RWPE2 (cell line): Measurements from ENCODE around the gene CORT.

Experiments
- ATAC-seq: fragments of 200-7000 bp; cut with Tn5 transposase; 3 replicates; pipeline ENCODE4 v1.9.1; 2021; ENCODE audit warnings: low read depth
- DNase-seq: peaks from one replicate; pipeline ENCODE4 v3.0.0-alpha.2; 2020; ENCODE audit warnings: low spot score
- H3K27ac ChIP-seq: fragments of 450-650 bp; 2 replicates; pipeline ENCODE4 v1.5.1; 2017; ENCODE audit warnings: mild to moderate bottlenecking; ENCODE audit not compliant: poor library complexity, severe bottlenecking
- H3K27me3 ChIP-seq: fragments of 250-450 bp; sonication (Bioruptor Pico); 2 replicates; pipeline ENCODE4 v1.5.1; 2021; ENCODE audit warnings: mild to moderate bottlenecking, moderate library complexity; ENCODE audit not compliant: insufficient read depth, poor library complexity, severe bottlenecking
- H3K36me3 ChIP-seq: fragments of 250-450 bp; sonication (Bioruptor Pico); 2 replicates; pipeline ENCODE4 v1.5.1; 2020; ENCODE audit warnings: low read depth, mild to moderate bottlenecking, moderate library complexity
- H3K4me1 ChIP-seq: fragments of 250-450 bp; sonication (Bioruptor Pico); 2 replicates; pipeline ENCODE4 v1.5.1; 2021; ENCODE audit warnings: mild to moderate bottlenecking, moderate library complexity; ENCODE audit not compliant: insufficient read depth, poor library complexity, severe bottlenecking
- H3K4me3 ChIP-seq: fragments of 250-450 bp; sonication (Bioruptor Pico); 2 replicates; pipeline ENCODE4 v1.5.1; 2021; ENCODE audit warnings: mild to moderate bottlenecking, moderate library complexity; ENCODE audit not compliant: severe bottlenecking
- H3K9me3 ChIP-seq: fragments of 250-450 bp; sonication (Bioruptor Pico); 2 replicates; pipeline ENCODE4 v1.5.1; 2021; ENCODE audit warnings: mild to moderate bottlenecking, moderate library complexity; ENCODE audit not compliant: severe bottlenecking
- TF ChIP-seq, protein P1 (sequence below): fragments of 450-650 bp; IDR thresholded peaks from one replicate; pipeline ENCODE4 v1.5.1; 2017; ENCODE audit warnings: mild to moderate bottlenecking, moderate library complexity; ENCODE audit not compliant: poor library complexity, severe bottlenecking

CORT gene

GRCh38 chr1:10489291-10490055 is 39.6 kb downstream of the CORT start:
- Histone ChIP-seq H3K27ac (no peak overlapping the region), H3K4me1 (no peaks in the 10 kb centered on the region)

DNA sequence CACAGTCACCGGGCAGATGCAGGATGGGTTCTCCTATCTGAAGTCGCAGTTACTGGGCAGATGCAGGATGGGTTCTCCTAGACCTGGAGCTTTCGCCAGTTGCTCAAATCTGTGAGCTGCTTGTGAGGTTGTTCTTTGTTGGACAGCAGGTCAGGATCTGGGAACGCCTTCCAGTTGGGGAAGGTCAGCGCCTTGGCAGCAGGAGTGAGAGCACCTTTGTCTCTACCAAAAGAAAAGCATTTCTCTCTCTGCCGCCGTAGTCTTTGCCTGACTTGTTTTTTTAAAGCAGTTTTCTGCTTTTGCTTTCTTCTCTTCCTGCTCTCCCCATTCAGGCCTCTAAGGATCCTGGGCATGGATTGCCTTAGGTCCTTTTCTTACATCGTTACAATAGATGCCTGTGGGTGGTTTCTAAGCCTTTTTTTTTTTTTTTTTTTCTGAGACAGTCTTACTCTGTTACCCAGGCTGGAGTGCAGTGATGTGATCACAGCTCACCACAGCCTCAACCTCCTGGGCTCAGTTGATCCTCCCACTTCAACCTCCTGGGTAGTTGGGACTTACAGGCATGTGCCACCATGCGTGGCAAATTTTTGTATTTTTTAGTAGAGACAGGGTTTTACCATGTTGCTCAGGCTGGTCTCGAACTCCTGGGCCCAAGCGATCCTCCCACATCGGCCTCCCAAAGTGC is 40.6 kb downstream of the CORT start:
- H3K36me3 ChIP-seq, result peaks cover 5% of the 10 kb centered on the region
- peaks cover 7% of the 10 kb centered on the region for H3K4me1 ChIP-seq
- no peak overlapping the region for H3K27ac ChIP-seq
- ATAC-seq, result no peak
- peaks cover 3% of the 10 kb centered on the region for H3K9me3 ChIP-seq
- H3K4me3 ChIP-seq, result no peak overlapping the region
- TF ChIP-seq, protein P1, sequence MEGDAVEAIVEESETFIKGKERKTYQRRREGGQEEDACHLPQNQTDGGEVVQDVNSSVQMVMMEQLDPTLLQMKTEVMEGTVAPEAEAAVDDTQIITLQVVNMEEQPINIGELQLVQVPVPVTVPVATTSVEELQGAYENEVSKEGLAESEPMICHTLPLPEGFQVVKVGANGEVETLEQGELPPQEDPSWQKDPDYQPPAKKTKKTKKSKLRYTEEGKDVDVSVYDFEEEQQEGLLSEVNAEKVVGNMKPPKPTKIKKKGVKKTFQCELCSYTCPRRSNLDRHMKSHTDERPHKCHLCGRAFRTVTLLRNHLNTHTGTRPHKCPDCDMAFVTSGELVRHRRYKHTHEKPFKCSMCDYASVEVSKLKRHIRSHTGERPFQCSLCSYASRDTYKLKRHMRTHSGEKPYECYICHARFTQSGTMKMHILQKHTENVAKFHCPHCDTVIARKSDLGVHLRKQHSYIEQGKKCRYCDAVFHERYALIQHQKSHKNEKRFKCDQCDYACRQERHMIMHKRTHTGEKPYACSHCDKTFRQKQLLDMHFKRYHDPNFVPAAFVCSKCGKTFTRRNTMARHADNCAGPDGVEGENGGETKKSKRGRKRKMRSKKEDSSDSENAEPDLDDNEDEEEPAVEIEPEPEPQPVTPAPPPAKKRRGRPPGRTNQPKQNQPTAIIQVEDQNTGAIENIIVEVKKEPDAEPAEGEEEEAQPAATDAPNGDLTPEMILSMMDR, result no peak
- no peak for DNase-seq
- no peaks in the 10 kb centered on the region for H3K27me3 ChIP-seq

More at GRCh38 chr1:10489291-10490055, 39.6 kb downstream of the CORT start:
- TF ChIP-seq, protein P1, result no peak
- Histone ChIP-seq H3K9me3 (peaks cover 3% of the 10 kb centered on the region), H3K36me3 (peaks cover 5% of the 10 kb centered on the region), H3K27me3 (no peaks in the 10 kb centered on the region), H3K4me3 (no peak overlapping the region)
- ATAC-seq (no peak), DNase-seq (no peak)

DNA sequence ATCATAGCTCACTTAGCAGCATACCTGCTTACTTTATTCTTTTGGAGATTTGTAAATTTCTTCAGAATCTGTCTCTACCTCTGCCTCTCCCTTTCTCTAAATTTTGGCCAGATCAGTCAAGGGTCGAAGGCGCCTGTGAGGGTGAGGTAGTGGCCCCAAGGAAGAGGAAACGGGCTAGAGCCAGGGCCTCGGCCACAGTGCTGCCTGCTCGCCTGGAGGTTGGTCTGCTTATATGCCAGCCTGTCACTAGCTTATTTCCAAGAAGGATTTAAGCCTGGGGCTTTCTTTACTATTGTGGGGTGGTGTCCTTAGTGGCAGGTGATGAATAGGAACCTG is 44.6 kb downstream of the CORT start:
- Histone ChIP-seq H3K9me3 (peaks cover 3% of the 10 kb centered on the region), H3K27me3 (no peaks in the 10 kb centered on the region), H3K4me3 (no peak overlapping the region), H3K4me1 (peaks cover 17% of the 10 kb centered on the region), H3K36me3 (no peaks in the 10 kb centered on the region; the same call in 1 of the 2 replicates), H3K27ac (no peak overlapping the region)
- ATAC-seq, result no peak
- TF ChIP-seq, protein P1, result no peak
- no peak for DNase-seq

DNA sequence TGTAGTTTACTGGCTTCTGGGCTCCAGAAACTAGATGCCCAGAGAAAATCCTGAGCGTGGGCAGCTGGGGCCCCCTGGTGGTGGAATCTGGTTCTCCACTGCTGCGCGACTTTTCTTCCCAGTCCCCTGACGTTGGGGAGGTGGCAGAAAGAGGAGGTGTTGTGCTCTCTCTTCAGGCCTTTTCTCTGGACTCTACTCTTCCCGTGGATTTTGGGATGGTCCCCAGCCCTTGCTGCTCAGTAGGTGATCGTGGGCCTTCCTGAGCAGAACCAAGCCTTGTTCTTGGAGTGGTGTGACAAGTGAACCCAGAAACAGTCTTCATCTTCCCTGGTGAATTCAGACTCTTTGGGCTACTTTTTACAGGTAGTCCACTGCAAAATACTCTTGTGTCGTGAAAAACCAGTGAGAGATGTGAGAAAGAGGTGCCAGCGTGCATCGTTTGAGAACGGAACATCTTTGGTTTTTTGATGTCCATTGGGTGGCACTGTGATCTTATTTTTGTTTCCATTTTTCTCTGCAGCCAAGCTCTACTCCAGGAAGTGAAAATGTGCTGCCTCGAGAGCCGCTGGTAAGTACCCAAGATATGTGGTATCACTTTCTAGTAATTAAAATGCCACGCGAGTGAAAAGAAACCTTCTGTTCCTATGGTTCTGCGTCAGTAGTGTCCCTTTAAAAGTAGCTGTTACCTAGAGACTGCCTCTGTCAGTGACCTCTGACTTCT is 45.1 kb downstream of the CORT start:
- H3K4me3 ChIP-seq, result no peak overlapping the region
- H3K27ac ChIP-seq, result peak overlapping the region; percentile 72
- TF ChIP-seq, protein P1, result peak; percentile 97

More for the DNA sequence above, 45.1 kb downstream of the CORT start:
- peaks cover 17% of the 10 kb centered on the region for H3K4me1 ChIP-seq
- H3K36me3 ChIP-seq, result no peaks in the 10 kb centered on the region; the same call in 1 of the 2 replicates
- DNase-seq, result no peak
- peak; percentile 56 for ATAC-seq
- peaks cover 3% of the 10 kb centered on the region for H3K9me3 ChIP-seq
- H3K27me3 ChIP-seq, result no peaks in the 10 kb centered on the region
